Measurements from ENCODE around the gene OGFOD1.

Gene OGFOD1

GRCh38 chr16:56420613-56421012 lies 30.7 kb upstream of the OGFOD1 start:
- H3K4me3 ChIP-seq (ENCODE audit: low read length), result no peak overlapping the region
- H3K9me3 ChIP-seq (ENCODE audit: control insufficient read depth, low read length), result no peaks in the 10 kb centered on the region
- H3K9ac ChIP-seq (ENCODE audit: low read length), result no peak overlapping the region
- peaks cover 4% of the 10 kb centered on the region for H3K4me1 ChIP-seq (ENCODE audit: control insufficient read depth, insufficient read depth, low read length)
- H3K36me3 ChIP-seq (ENCODE audit: control insufficient read depth, insufficient read depth, low read length), result no peaks in the 10 kb centered on the region
- H3K27me3 ChIP-seq (ENCODE audit: control insufficient read depth, insufficient read depth, low read length), result no peaks in the 10 kb centered on the region

GRCh38 chr16:56421313-56421712 lies 30.0 kb upstream of the OGFOD1 start:
- H3K4me1 ChIP-seq (ENCODE audit: control insufficient read depth, insufficient read depth, low read length), result peaks cover 4% of the 10 kb centered on the region
- H3K27me3 ChIP-seq (ENCODE audit: control insufficient read depth, insufficient read depth, low read length), result no peaks in the 10 kb centered on the region
- no peaks in the 10 kb centered on the region for H3K9me3 ChIP-seq (ENCODE audit: control insufficient read depth, low read length)
- no peaks in the 10 kb centered on the region for H3K36me3 ChIP-seq (ENCODE audit: control insufficient read depth, insufficient read depth, low read length)
- H3K4me3 ChIP-seq (ENCODE audit: low read length), result no peak overlapping the region
- no peak overlapping the region for H3K9ac ChIP-seq (ENCODE audit: low read length)

- peaks cover 4% of the 10 kb centered on the region for H3K4me1 ChIP-seq (ENCODE audit: control insufficient read depth, insufficient read depth, low read length)
- H3K27me3 ChIP-seq (ENCODE audit: control insufficient read depth, insufficient read depth, low read length), result no peaks in the 10 kb centered on the region
- no peak overlapping the region for H3K4me3 ChIP-seq (ENCODE audit: low read length)
- H3K9ac ChIP-seq (ENCODE audit: low read length), result no peak overlapping the region
- H3K9me3 ChIP-seq (ENCODE audit: control insufficient read depth, low read length), result no peaks in the 10 kb centered on the region
- H3K36me3 ChIP-seq (ENCODE audit: control insufficient read depth, insufficient read depth, low read length), result no peaks in the 10 kb centered on the region
These were observed 29.2 kb upstream of the OGFOD1 start for GRCh38 chr16:56421976-56422669.

- peaks cover 4% of the 10 kb centered on the region for H3K4me1 ChIP-seq (ENCODE audit: control insufficient read depth, insufficient read depth, low read length)
- no peaks in the 10 kb centered on the region for H3K27me3 ChIP-seq (ENCODE audit: control insufficient read depth, insufficient read depth, low read length)
- H3K36me3 ChIP-seq (ENCODE audit: control insufficient read depth, insufficient read depth, low read length), result no peaks in the 10 kb centered on the region
These were observed 28.4 kb upstream of the OGFOD1 start for GRCh38 chr16:56422896-56423441.

GRCh38 chr16:56423584-56424403 lies 27.6 kb upstream of the OGFOD1 start:
- no peaks in the 10 kb centered on the region for H3K9me3 ChIP-seq (ENCODE audit: control insufficient read depth, low read length)
- H3K27me3 ChIP-seq (ENCODE audit: control insufficient read depth, insufficient read depth, low read length), result no peaks in the 10 kb centered on the region
- peaks cover 4% of the 10 kb centered on the region for H3K4me1 ChIP-seq (ENCODE audit: control insufficient read depth, insufficient read depth, low read length)
- peak overlapping the region; percentile 11 for H3K4me3 ChIP-seq (ENCODE audit: low read length)
- no peaks in the 10 kb centered on the region for H3K36me3 ChIP-seq (ENCODE audit: control insufficient read depth, insufficient read depth, low read length)
- H3K9ac ChIP-seq (ENCODE audit: low read length), result peak overlapping the region; percentile 76

More at GRCh38 chr16:56422896-56423441, 28.4 kb upstream of the OGFOD1 start:
- Histone ChIP-seq H3K9ac (ENCODE audit: low read length) (no peak overlapping the region), H3K9me3 (ENCODE audit: control insufficient read depth, low read length) (no peaks in the 10 kb centered on the region), H3K4me3 (ENCODE audit: low read length) (no peak overlapping the region)

- peak overlapping the region; percentile 76 for H3K9ac ChIP-seq (ENCODE audit: low read length)
- peaks cover 4% of the 10 kb centered on the region for H3K4me1 ChIP-seq (ENCODE audit: control insufficient read depth, insufficient read depth, low read length)
- no peaks in the 10 kb centered on the region for H3K36me3 ChIP-seq (ENCODE audit: control insufficient read depth, insufficient read depth, low read length)
- H3K27me3 ChIP-seq (ENCODE audit: control insufficient read depth, insufficient read depth, low read length), result no peaks in the 10 kb centered on the region
- H3K4me3 ChIP-seq (ENCODE audit: low read length), result peak overlapping the region; percentile 11
- H3K9me3 ChIP-seq (ENCODE audit: control insufficient read depth, low read length), result no peaks in the 10 kb centered on the region
These were observed 27.0 kb upstream of the OGFOD1 start for GRCh38 chr16:56424404-56424764.

- Histone ChIP-seq H3K9me3 (ENCODE audit: control insufficient read depth, low read length) (no peaks in the 10 kb centered on the region), H3K4me1 (ENCODE audit: control insufficient read depth, insufficient read depth, low read length) (peaks cover 4% of the 10 kb centered on the region), H3K4me3 (ENCODE audit: low read length) (peak overlapping the region; percentile 11), H3K36me3 (ENCODE audit: control insufficient read depth, insufficient read depth, low read length) (no peaks in the 10 kb centered on the region), H3K9ac (ENCODE audit: low read length) (peak overlapping the region; percentile 76), H3K27me3 (ENCODE audit: control insufficient read depth, insufficient read depth, low read length) (no peaks in the 10 kb centered on the region)
These were observed 26.4 kb upstream of the OGFOD1 start for GRCh38 chr16:56424791-56425438.

- peak within 1 kb of the TSS; percentile 11 for H3K4me3 ChIP-seq (ENCODE audit: low read length)
- H3K9me3 ChIP-seq (ENCODE audit: control insufficient read depth, low read length), result no peaks in the 10 kb centered on the region
- peaks cover 4% of the 10 kb centered on the region for H3K4me1 ChIP-seq (ENCODE audit: control insufficient read depth, insufficient read depth, low read length)
- H3K9ac ChIP-seq (ENCODE audit: low read length), result peak within 1 kb of the TSS; percentile 76
- H3K36me3 ChIP-seq (ENCODE audit: control insufficient read depth, insufficient read depth, low read length), result no peaks in the 10 kb centered on the region
- H3K27me3 ChIP-seq (ENCODE audit: control insufficient read depth, insufficient read depth, low read length), result no peaks in the 10 kb centered on the region
These were observed 25.9 kb upstream of the OGFOD1 start, which contains the start of gene AMFR for GRCh38 chr16:56425439-56425832. Gene AMFR, minus strand, starts transcription at chr16:56425545. Its CDS starts 218 bp downstream, at chr16:56425327.

GRCh38 chr16:56426585-56426984 lies 24.8 kb upstream of the OGFOD1 start:
- Histone ChIP-seq H3K4me1 (ENCODE audit: control insufficient read depth, insufficient read depth, low read length) (peaks cover 4% of the 10 kb centered on the region), H3K27me3 (ENCODE audit: control insufficient read depth, insufficient read depth, low read length) (no peaks in the 10 kb centered on the region), H3K9ac (ENCODE audit: low read length) (no peak overlapping the region), H3K4me3 (ENCODE audit: low read length) (no peak overlapping the region), H3K36me3 (ENCODE audit: control insufficient read depth, insufficient read depth, low read length) (no peaks in the 10 kb centered on the region), H3K9me3 (ENCODE audit: control insufficient read depth, low read length) (no peaks in the 10 kb centered on the region)

GRCh38 chr16:56428091-56428490 lies 23.3 kb upstream of the OGFOD1 start:
- H3K4me1 ChIP-seq (ENCODE audit: control insufficient read depth, insufficient read depth, low read length), result peaks cover 4% of the 10 kb centered on the region
- no peak overlapping the region for H3K4me3 ChIP-seq (ENCODE audit: low read length)
- no peak overlapping the region for H3K9ac ChIP-seq (ENCODE audit: low read length)
- no peaks in the 10 kb centered on the region for H3K27me3 ChIP-seq (ENCODE audit: control insufficient read depth, insufficient read depth, low read length)
- H3K9me3 ChIP-seq (ENCODE audit: control insufficient read depth, low read length), result no peaks in the 10 kb centered on the region
- H3K36me3 ChIP-seq (ENCODE audit: control insufficient read depth, insufficient read depth, low read length), result no peaks in the 10 kb centered on the region

GRCh38 chr16:56436258-56436657 lies 15.1 kb upstream of the OGFOD1 start:
- Histone ChIP-seq H3K4me1 (ENCODE audit: control insufficient read depth, insufficient read depth, low read length) (no peaks in the 10 kb centered on the region), H3K9me3 (ENCODE audit: control insufficient read depth, low read length) (no peaks in the 10 kb centered on the region), H3K36me3 (ENCODE audit: control insufficient read depth, insufficient read depth, low read length) (peaks cover 11% of the 10 kb centered on the region), H3K9ac (ENCODE audit: low read length) (no peak overlapping the region), H3K27me3 (ENCODE audit: control insufficient read depth, insufficient read depth, low read length) (no peaks in the 10 kb centered on the region), H3K4me3 (ENCODE audit: low read length) (no peak overlapping the region)

GRCh38 chr16:56438038-56438437 lies 13.3 kb upstream of the OGFOD1 start:
- no peaks in the 10 kb centered on the region for H3K27me3 ChIP-seq (ENCODE audit: control insufficient read depth, insufficient read depth, low read length)
- H3K4me3 ChIP-seq (ENCODE audit: low read length), result no peak overlapping the region
- no peaks in the 10 kb centered on the region for H3K9me3 ChIP-seq (ENCODE audit: control insufficient read depth, low read length)
- no peak overlapping the region for H3K9ac ChIP-seq (ENCODE audit: low read length)
- no peaks in the 10 kb centered on the region for H3K4me1 ChIP-seq (ENCODE audit: control insufficient read depth, insufficient read depth, low read length)
- H3K36me3 ChIP-seq (ENCODE audit: control insufficient read depth, insufficient read depth, low read length), result peaks cover 11% of the 10 kb centered on the region
